ENCODE data around the gene SIGMAR1.
A peak's percentile ranks its signal among the peaks of the same experiment; 100 is the strongest.
"Not testable (repeated sequence)": the region's sequence is repeated elsewhere in the genome, so short reads cannot be mapped to it uniquely, and the experiment has no call there.

Gene SIGMAR1

DNA sequence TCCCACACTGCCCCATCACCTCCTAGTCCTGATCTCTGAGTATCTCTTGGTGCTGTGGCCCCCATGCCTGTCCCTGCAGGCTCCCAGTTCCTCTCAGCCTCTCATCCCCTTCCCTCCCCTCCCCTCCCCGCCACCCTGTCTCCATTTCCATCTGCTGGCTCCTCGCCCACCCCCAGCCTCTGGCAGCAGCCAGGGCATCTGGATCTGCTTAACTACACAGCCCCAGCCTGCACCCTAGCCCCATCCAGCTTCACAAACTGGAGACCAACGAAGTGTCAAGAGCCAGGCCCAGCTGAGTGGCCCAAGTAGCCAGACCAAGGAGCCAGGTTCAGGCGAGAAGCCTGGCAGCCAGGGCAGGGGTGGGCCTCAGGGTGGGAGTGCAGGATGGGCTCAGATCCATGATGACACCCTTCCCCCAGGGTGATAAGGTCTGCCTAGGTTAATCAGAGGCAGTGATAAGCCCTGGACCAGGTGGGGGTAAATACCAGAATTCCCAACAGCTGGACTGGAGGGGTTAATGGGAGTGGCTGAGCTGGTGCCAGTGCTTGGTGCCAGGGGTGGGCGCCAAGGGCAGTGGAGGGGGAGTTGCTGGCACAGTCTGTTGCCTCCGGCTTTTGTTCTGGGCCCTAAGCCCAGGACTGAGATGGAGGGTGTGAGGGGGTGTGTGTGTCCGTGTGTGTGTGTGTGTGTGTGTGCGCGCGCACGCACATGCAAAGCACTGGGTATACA lies 16.9 kb upstream of the SIGMAR1 start:
- no peak for DNase-seq

DNA sequence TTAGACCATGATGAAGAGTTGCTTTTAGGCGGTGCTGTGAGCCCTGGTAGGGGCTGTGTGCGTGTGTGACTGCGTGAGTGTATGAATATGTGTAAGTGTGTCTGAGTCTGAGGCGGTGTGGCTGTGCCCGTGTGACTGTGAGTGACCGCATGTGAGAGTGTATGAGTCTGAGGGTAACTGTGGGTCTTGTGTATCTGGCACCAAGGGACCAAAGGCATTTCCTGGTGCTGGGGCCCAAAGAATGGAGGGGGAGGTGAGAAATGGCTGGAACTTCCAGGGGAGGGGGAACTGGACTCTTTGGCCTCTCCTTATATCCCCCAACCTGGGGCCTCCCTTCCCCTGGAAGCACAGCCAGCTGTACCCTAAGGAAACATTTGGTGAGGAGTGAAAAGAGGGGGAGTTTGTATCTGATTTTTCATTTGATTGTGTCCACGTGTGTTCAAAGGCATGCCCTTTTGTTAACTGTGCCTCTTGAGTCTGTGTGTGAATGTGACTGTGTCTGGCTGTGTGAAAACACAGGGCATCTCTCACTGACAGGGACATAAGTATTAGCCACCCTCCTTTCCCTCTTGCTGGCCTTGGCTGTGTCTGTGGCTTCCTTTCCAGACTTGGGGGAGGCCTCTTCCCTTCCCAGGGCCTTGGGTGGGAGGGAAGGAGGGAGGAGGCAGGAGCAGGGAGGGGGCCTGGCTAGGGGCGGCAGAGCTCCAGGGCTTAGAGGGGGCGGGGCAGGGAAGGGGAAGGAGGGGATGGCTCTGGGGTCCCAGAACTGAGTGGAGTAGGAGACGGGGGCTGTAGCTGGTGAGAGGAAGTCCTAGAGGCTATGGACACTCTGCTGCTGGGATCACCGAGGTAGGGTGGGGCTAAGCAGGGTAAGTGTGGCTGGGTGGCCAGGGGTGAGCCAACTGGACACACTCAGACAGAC lies 15.8 kb upstream of the SIGMAR1 start:
- DNase-seq, result no peak

DNA sequence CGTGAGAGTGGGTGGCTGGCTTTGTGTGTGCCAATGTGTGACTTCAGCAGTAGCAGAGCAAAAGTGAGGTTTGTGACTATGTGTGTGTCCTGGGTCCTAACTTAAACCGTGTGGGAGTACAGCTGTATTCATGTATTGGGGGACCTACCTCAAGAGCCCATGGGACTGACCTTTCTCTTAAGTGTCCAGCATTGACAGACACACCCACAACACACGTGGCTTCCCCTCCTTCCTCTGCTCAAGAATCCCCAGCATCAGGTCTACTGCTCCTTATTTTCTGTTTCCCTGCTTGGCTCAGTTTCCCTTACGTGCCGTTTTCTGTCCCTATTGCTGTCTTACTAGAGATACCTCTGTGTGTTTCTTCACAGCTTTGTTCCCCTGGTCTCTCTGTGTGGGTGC lies 15.0 kb upstream of the SIGMAR1 start:
- DNase-seq, result no peak

DNA sequence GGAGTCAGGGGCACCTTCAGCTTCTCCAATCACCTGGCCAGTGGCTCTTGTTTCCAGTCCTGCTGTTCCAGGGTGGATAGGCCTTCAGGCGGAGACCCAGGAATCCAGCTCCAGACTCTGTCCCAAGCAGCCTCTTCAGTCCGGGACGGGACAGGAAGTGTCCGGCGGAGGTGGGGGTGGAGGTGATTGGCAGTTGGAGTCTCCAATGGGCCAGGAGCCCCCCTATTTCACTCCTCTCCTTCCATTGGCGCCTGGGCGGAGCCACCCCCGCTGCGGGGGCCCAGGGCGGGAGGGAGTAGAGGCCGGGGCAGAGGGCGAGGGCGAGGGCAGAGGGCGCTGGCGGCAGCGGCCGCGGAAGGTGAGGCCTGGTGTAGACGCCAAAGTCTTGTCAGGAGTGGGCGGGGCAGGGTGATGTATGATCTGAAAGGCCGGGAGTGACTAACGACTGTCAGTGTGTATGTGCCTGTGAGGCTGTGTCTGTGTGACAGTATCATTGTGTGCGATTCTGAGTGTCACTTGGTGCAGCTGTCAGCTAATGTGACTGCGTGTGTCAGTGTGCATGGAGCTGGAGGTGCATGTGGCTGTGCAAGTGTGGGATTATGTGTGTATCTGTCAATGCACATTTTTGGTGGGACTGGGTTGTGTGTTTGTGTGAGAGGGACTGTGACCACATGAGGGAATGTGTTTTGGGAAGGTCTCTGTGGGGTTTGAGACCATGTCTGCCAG lies 14.5 kb upstream of the SIGMAR1 start, which contains the start of gene IL11RA:
Gene IL11RA (plus strand): TSS at position 310 of the 726 bp plus-strand sequence. CDS start 3,033 bp downstream, outside the sequence.
- DNase-seq, result no peak

DNA sequence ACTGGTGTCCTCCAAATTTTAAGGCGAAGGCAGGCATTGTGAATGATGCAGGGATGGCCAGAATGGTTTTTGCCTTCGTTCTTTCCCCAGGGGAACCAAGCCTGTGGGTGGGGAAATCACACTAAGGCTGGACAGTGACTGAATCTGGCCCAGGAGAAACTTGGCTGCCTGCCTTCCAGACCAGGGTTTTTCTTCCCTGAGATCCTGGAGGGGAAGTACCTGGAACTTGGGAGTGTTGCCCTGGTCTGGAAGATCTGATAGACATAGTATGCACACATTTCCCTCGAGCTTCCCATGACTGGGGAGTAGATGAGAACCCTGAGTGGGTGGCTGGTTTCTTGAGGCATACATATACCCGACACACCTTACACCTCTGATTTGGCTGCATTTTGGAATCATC lies 13.7 kb upstream of the SIGMAR1 start:
- DNase-seq, result no peak

DNA sequence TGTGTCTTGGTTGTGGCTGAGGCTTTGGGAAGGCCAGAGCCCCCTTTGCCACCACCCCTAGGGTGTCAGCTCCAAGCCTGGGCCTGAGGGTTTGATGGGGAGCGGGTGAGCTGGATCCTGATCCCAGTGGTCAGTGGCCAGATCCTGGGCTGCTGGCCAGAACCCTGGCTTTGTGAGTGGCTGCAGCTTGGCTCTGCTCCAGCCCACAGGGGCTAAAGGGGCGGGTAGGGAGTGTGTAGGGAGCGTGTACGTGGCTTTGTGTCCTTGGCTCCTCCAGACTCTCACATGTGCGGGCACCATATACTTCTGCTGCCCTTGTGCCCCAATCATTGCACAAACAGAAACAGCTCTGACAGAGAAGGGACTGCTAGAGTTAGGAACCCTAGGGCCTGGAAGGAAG lies 13.2 kb upstream of the SIGMAR1 start:
- DNase-seq, result no peak

DNA sequence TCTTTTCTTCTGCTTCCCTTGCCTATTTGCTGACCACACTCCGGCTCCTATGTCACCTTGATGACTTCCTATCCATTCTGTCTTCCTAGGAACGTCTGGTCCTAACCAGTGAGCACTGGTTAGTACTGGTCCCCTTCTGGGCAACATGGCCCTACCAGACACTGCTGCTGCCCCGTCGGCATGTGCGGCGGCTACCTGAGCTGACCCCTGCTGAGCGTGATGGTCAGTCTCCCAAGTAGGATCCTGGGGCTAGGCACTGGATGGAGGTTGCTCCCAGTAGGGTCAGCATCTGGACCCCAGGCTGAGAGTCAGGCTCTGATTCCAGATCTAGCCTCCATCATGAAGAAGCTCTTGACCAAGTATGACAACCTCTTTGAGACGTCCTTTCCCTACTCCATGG lies 11.1 kb upstream of the SIGMAR1 start:
- no peak for DNase-seq

DNA sequence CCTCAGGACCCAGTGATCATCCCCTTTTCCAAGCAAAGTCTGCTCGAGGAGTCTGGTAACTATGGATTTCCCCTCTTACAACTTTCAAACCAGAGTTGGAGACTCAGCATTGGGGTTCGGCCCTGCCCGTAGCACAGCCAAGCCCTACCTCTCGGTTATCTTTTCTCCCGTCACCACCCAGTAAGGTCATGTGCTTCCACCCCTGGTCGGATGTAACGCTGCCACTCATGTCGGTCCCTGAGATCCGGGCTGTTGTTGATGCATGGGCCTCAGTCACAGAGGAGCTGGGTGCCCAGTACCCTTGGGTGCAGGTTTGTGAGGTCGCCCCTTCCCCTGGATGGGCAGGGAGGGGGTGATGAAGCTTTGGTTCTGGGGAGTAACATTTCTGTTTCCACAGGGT lies 10.1 kb upstream of the SIGMAR1 start:
- no peak for DNase-seq

DNA sequence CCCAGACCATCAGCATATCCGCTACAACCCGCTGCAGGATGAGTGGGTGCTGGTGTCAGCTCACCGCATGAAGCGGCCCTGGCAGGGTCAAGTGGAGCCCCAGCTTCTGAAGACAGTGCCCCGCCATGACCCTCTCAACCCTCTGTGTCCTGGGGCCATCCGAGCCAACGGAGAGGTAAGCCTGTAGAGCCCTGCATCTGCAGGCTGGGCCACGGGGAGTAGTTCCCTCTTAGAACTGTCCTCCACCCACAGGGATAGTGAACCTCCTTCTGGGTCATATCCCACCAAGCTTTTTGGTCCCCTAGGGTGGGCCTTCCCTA lies 9.5 kb upstream of the SIGMAR1 start:
- DNase-seq, result no peak

DNA sequence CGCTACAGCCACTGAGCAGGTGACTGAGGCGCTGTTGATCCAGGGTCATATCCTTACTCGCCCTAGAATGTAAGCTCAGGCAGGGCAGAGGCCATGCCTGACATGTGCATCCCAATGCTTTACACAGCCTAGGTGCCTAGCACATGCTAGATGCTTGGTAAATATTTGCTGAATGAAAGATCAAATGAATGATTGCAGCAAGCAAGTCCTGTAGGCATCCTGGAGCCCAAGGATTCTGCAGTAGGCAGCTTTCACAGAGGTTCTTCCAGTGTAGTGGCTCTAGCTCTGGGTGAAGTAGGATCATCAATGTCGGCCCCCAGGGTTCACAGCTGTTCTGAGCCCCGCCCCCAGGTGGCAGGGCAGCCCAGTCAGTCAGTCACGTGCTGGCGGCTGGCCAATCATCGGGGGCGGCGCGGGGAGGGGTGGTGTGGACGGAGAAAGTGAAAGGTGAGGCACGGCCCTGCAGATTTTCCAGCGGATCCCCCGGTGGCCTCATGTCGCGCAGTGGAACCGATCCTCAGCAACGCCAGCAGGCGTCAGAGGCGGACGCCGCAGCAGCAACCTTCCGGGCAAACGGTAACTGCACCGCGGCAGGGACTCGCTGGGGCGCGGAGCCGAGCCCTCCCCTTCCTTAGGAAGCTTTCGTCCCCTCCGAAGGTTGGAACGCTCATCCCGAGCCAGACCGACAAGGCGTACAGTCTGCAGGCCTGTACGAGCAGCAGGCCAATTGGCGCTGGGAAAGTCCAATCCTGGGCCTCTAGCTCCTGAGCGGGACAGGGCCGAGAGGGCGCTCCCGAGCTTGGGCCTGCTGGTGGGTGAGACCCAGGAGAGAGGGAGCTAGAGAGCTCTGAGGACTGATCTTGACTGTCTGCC lies 8.9 kb upstream of the SIGMAR1 start, which contains the start of gene GALT:
Gene GALT (plus strand): TSS at position 465 of the 873 bp plus-strand sequence. CDS start 30 bp downstream, at position 495.
- DNase-seq, result peak; percentile 62

DNA sequence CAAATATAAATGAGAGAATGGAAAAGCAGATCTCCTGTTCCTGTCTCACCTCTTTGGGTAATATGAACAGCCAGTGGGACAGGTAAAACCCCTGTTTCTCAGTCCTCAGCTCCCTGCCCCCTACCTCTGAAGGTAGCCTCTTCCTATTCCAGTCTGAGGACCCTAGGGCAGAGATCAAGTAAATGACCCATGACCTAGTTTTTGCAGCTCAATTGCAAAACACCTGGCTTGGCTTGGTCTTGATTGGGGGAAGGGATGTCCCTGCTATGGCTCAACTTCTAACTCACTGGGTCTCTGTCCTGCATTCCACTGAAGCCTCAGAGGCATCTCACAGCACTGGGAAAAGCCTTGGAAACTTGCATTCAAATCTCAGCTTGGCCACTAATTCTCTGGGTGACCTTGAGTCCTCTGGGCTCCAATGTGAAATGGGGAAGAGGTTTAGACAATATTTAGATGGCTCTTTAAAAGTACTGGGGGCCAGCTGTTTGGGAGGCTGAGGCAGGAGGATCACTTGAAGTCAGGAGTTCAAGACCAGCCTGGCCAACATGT lies 7.3 kb upstream of the SIGMAR1 start:
- DNase-seq, result no peak

DNA sequence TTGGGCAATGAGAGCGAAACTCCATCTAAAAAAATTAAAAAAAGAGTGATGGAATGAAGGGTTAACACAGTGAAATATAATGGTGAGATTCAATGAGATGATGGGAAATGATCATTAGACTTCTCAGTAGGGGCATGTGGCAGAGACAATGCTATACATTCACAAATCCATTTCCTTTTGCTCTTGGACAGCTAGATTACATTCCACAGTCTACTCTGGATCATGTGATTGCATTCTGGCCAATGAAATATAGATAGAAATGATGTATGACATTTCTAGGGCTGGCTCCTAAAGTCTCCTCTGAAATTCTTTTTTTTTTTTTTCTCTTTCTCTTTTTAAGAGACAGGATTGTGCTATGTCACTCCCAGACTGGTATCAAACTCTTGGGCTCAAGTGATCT lies 5.1 kb upstream of the SIGMAR1 start:
- no peak for DNase-seq

DNA sequence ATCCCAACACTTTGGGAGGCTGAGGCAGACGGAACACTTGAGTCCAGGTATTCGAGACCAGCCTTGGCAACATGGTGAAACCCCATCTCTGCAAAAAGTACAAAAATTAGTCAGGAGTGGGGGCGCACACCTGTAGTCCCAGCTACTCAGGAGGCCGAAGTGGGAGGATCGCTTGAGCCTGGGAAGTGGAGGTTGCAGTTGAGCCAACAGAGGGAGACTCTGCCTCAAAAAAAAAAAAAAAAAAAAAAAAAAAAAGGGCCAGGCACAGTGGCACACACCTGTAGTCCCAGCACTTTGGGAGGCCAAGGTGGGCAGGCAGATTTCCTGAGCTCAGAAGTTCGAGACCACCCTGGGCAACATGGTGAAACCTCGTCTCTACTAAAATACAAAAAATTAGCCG lies 1.7 kb upstream of the SIGMAR1 start:
- not testable (repeated sequence) for DNase-seq

DNA sequence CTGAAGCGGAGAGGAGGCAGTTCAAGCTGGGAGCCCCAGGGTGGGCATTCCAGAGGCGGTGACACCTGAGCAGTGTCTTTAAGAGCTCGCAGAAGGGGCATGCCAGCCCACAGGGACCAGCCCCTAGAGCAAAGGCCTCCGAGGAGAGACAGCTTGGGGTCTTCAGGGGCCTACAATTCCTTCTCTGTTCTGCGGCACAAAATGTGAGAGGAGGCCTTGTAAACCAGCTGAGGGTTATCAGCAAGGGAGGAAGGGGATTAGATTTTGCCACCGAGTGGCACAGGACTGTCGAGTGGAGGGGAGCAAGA lies 505 bp upstream of the SIGMAR1 start:
- DNase-seq, result no peak

DNA sequence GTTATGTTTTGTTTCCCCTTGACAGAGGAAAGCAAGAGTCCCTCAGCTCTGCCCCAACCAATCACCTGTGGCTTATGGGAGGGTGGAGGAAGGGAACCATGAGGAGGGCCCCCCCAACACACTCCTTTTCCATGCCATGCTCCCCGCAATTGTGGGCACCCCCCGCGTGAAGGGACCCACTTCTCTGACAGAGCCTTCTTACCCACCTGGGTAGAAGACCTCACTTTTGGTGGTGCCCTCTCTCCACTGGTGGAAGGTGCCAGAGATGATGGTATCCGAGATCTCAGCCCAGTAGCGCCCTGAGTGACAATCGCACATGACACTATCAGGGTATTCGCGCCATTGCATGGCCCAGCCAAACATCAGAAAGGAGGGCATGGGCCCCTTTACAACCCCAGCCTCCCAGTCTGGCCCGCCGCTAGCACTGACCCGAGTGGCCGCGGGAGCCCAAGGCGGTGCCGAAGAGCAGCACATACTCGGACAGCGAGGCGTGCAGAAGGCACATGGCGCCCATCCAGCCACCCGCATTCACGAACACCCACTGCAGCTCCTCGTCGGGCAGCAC lies 714 bp downstream of the SIGMAR1 start:
- no peak for DNase-seq

DNA sequence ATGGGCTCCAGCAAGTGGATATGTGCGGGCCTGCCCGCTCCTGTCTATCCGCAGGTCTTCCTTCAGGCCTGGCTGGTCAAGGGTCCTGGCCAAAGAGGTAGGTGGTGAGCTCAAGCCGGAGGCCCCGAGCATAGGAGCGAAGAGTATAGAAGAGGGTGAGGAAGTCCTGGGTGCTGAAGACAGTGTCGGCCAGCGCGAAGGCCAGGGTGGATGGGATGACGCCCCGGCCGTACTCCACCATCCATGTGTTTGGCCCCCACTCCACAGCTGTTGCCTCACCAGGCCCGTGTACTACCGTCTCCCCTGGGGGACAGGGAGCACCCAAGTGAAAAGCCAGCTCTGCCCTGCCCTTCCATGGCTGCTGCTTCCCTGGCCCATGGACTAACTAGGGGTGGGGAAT lies 2.0 kb downstream of the SIGMAR1 start:
- DNase-seq, result no peak

DNA sequence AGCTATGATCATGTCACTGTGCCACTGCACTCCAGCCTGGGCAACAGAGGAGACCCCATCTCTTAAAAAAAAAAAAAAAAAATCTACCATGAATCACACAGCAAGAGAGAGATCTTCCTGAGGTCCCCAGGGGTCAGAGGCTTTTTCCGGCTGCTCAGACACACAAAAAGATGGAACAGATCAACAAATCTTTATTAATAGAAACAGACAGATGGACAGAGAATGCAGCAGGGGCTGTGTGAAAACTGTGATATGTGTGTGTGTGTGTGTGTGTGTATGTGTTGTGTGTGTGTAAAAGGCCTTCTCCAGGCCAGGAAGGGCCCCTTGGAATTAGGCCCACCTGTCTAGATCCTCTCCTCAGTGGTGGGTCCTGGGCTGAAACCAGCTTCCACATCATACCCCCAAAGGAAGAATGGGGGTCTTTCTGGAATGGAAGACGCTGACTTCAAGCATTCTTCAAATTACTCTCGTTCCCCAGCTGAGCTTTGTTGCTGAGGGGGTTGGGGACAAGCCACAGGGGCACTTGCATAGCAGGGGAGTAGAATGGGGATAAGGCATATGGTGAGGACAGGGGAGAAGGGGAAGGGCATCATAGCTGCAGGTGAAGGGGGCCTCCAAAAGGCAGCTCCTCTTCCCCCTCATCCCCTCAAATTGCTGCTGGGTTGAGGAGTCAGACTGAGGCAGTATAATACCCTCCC lies 2.9 kb downstream of the SIGMAR1 start:
- no peak for DNase-seq

DNA sequence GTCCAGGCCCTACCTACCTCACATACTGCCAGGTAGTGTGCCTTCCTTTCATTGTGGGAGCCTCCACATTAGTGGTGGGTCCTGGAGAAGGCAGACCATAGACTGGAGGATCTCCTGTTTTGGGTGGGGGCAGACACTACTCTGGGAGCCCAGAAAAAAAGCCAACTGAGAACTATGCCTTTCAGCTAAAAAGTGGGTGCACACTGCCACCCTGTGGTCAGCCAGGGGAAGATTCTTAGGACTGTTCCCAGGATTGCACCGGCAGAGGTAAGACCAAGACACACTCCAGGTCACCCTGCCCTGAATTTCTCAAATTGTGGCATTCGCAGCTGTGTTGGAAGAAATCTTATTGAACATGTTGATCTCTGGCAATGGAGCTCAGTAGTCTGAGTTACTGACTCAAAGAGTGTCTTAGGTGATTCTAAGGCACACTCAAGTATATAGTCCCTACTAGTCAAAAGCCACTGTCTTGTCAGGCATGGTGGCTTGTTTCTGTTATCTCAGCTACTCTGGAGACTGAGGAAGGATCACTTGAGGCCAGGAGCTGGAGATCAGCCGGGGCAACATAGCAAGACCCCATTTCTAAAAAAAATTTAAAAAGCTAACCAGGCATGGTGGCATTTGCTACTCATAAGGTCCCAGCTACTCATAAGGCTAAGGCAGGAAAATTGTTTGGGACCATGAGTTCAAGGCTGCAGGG lies 3.6 kb downstream of the SIGMAR1 start:
- DNase-seq, result no peak

DNA sequence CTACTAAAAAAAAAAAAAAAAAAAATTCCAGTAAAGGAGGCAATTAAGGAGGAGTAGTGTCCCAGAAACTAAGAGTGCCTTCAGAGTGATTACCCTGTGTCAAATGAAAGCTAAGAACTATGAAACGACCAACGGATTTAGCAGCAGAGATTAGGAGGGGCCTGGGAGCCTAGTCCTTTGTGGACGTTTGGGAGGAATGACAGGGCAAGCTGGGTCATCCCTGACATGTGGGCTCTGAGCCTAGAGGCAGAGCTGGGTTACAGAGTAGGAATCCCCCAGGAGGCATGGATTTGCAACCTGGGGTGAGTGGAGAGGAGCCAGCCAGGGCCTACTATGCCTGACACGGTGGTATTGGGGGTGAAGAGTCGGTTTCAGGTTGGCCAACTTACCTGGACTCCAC lies 4.4 kb downstream of the SIGMAR1 start:
- DNase-seq, result no peak

DNA sequence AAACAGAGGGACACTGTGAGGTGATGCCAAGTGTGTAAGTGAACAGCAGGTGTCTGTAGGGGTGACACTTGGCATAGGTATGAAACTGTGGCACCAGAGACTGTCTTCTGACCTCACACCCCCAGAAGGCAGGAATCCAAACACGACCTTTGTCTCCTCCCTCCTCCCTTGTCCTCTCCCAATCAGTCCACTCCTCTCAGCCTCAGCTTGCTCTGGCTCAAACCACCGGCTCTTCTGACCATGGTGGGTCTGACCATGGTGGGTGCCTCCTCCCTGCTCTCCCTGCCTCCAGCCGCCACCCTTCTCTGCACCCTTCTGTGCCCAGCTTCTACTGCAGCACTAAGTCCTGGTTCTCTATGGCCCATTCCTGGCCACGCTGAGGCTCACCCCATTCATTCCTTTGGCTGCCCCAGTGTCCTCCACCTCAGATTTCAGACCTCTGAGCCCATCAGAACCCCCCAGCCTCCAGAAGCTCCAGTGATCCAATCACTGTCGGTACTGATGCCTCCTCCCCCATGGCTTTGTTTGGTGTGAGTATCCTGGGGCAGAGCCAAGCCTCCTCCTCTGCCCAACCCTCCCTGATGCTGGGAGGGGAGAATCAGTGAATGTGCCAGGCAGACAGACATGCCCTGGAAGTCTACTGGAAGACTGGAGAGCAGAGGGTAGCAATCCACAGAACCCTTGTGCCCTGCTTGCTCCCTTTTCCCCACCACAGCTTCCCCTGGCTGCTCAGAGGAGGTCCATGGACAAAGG lies 7.0 kb downstream of the SIGMAR1 start:
- no peak for DNase-seq

Measured in NCI-H1417 treated with DMSO at 0.1 percent for 48 hours (cell line).